DOHH2 (cell line): ENCODE measurements around the gene ISOC2.

Experiments used
- H3F3A ChIP-seq: fragments of 200-600 bp; sonication (generic), shearing (Covaris generic); 2 replicates; pipeline ENCODE4 v1.6.0; 2016; ENCODE audit warnings: antibody characterized with exemption, mild to moderate bottlenecking; ENCODE audit not compliant: control insufficient read depth, insufficient read depth
- H3K27ac ChIP-seq: fragments of 200-600 bp; sonication (generic); 2 replicates; pipeline ENCODE4 v1.5.1; 2014; ENCODE audit warnings: low read depth, mild to moderate bottlenecking, low read length, moderate library complexity
- H3K27me3 ChIP-seq: fragments of 200-600 bp; sonication (generic); 2 replicates; pipeline ENCODE4 v1.6.1; 2014; ENCODE audit warnings: mild to moderate bottlenecking, low read length, mixed read lengths; ENCODE audit not compliant: control insufficient read depth
- H3K36me3 ChIP-seq: fragments of 200-600 bp; sonication (generic); 2 replicates; pipeline ENCODE4 v1.6.1; 2014; ENCODE audit warnings: mild to moderate bottlenecking, low read length, moderate library complexity, mixed read lengths; ENCODE audit not compliant: control insufficient read depth
- H3K4me1 ChIP-seq: fragments of 200-600 bp; sonication (generic); 2 replicates; pipeline ENCODE4 v1.6.1; 2014; ENCODE audit warnings: mild to moderate bottlenecking, low read length, mixed read lengths; ENCODE audit not compliant: control insufficient read depth
- H3K4me2 ChIP-seq: fragments of 200-600 bp; sonication (generic); 2 replicates; pipeline ENCODE4 v1.6.0; 2014; ENCODE audit warnings: mild to moderate bottlenecking, low read length, moderate library complexity
- H3K4me3 ChIP-seq: fragments of 200-600 bp; sonication (generic); 2 replicates; pipeline ENCODE4 v1.5.1; 2014; ENCODE audit warnings: mild to moderate bottlenecking, low read length, mixed read lengths
- H3K79me2 ChIP-seq: fragments of 200-600 bp; sonication (generic); 2 replicates; pipeline ENCODE4 v1.6.1; 2014; ENCODE audit warnings: mild to moderate bottlenecking, low read length, mixed read lengths; ENCODE audit not compliant: control insufficient read depth
- H3K9me2 ChIP-seq: fragments of 200-600 bp; sonication (generic); replicated peaks from 2 replicates; pipeline ENCODE4 v1.6.1; 2014; ENCODE audit warnings: mild to moderate bottlenecking, low read length, mixed read lengths; ENCODE audit not compliant: control insufficient read depth
- H3K9me3 ChIP-seq: fragments of 200-600 bp; sonication (generic); 2 replicates; pipeline ENCODE4 v1.6.1; 2014; ENCODE audit warnings: antibody characterized with exemption, low read length, mixed read lengths; ENCODE audit not compliant: control insufficient read depth, insufficient read depth
- H4K20me1 ChIP-seq: fragments of 200-600 bp; sonication (generic); 2 replicates; pipeline ENCODE4 v1.6.0; 2014; ENCODE audit warnings: low read depth, mild to moderate bottlenecking, antibody characterized with exemption, low read length, moderate library complexity; ENCODE audit not compliant: control insufficient read depth, insufficient read depth
- EZH2phosphoT487 ChIP-seq: fragments of 200-600 bp; sonication (generic); IDR thresholded peaks from 2 replicates; pipeline ENCODE4 v1.6.1; 2017; ENCODE audit warnings: borderline replicate concordance, mild to moderate bottlenecking, antibody characterized with exemption, low read length, moderate library complexity, mixed read lengths
- TF ChIP-seq, protein P1 (sequence below): fragments of 200-600 bp; sonication (generic); IDR thresholded peaks from one replicate; pipeline ENCODE4 v1.5.1; 2014; ENCODE audit warnings: antibody characterized with exemption, mild to moderate bottlenecking, low read depth, low read length; ENCODE audit not compliant: poor library complexity, severe bottlenecking

ISOC2 gene

DNA sequence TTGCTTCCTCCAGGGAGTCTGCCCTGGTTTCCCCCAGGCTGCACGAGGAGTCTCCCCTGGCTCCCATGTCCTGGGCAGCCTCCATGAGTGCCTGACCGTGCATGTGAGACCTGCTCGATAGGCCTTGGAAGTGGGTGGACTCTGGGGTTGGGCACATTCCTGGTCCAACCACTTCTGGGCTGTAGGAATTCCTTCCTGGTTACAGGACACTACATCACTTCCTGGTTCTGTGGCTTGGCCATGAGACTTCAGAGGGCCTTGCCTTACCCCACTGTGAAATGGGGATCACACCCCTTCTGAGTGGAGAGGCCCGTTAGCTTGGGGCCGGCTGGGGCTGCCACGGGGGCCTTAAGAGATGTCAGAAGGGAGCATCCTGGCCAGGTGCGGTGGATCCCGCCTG is 11.0 kb upstream of the ISOC2 start:
- H3K4me1 ChIP-seq = peaks cover 20% of the 10 kb centered on the region
- no peaks in the 10 kb centered on the region for H3K9me2 ChIP-seq

DNA sequence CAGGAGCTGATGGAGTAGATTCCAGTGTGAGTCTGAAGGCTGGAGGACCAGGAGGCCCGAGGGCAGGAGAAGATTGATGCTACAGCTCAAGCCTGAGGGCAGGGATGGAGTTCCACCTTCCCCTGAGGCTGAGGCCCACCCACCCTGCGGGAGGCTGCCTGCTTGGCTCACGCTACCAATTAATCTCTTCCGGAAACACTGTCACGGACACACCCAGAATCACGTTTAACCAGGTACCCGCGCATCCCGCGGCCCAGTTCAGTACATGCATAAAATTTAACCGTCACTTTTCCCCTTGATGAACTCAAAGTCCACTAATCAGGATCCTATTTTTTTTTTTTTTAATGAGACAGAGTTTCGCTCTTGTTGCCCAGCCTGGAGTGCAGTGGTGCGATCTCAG is 9.8 kb upstream of the ISOC2 start:
- Histone ChIP-seq H3K9me2 (no peaks in the 10 kb centered on the region), H3K9me3 (no peaks in the 10 kb centered on the region), H4K20me1 (no peaks in the 10 kb centered on the region), H3K79me2 (no peaks in the 10 kb centered on the region), H3K4me1 (peaks cover 19% of the 10 kb centered on the region), H3F3A (no peaks in the 10 kb centered on the region), H3K27ac (no peak overlapping the region), H3K4me3 (no peak overlapping the region), H3K4me2 (no peak overlapping the region), H3K27me3 (no peaks in the 10 kb centered on the region), H3K36me3 (no peaks in the 10 kb centered on the region)
- TF ChIP-seq EZH2phosphoT487 = no peak
- TF ChIP-seq, protein P1, sequence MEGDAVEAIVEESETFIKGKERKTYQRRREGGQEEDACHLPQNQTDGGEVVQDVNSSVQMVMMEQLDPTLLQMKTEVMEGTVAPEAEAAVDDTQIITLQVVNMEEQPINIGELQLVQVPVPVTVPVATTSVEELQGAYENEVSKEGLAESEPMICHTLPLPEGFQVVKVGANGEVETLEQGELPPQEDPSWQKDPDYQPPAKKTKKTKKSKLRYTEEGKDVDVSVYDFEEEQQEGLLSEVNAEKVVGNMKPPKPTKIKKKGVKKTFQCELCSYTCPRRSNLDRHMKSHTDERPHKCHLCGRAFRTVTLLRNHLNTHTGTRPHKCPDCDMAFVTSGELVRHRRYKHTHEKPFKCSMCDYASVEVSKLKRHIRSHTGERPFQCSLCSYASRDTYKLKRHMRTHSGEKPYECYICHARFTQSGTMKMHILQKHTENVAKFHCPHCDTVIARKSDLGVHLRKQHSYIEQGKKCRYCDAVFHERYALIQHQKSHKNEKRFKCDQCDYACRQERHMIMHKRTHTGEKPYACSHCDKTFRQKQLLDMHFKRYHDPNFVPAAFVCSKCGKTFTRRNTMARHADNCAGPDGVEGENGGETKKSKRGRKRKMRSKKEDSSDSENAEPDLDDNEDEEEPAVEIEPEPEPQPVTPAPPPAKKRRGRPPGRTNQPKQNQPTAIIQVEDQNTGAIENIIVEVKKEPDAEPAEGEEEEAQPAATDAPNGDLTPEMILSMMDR = no peak

More for the DNA sequence above, 11.0 kb upstream of the ISOC2 start:
- Histone ChIP-seq H3F3A (no peaks in the 10 kb centered on the region), H3K4me2 (no peak overlapping the region), H3K9me3 (no peaks in the 10 kb centered on the region), H3K4me3 (no peak overlapping the region), H3K27me3 (no peaks in the 10 kb centered on the region), H3K79me2 (peaks cover under 1% of the 10 kb centered on the region; the same call in 1 of the 2 replicates), H3K36me3 (no peaks in the 10 kb centered on the region), H4K20me1 (no peaks in the 10 kb centered on the region), H3K27ac (no peak overlapping the region)
- TF ChIP-seq, protein P1 = no peak
- TF ChIP-seq EZH2phosphoT487 = no peak

GRCh38 chr19:55468054-55468393 is 6.6 kb upstream of the ISOC2 start:
- no peaks in the 10 kb centered on the region for H3K9me2 ChIP-seq
- no peaks in the 10 kb centered on the region for H3K36me3 ChIP-seq
- H3F3A ChIP-seq = no peaks in the 10 kb centered on the region
- no peaks in the 10 kb centered on the region for H3K9me3 ChIP-seq
- H3K79me2 ChIP-seq = no peaks in the 10 kb centered on the region
- no peaks in the 10 kb centered on the region for H4K20me1 ChIP-seq
- H3K4me1 ChIP-seq = peaks cover 5% of the 10 kb centered on the region; the same call in 1 of the 2 replicates
- no peak overlapping the region for H3K4me3 ChIP-seq
- H3K4me2 ChIP-seq = no peak overlapping the region
- H3K27ac ChIP-seq = no peak overlapping the region
- TF ChIP-seq, protein P1 = peak; percentile 47
- no peak for TF ChIP-seq EZH2phosphoT487
- H3K27me3 ChIP-seq = no peaks in the 10 kb centered on the region
